Brain microvascular endothelial cell (primary cell): ENCODE measurements around the gene CAMTA1.

Experiments used
- DNase-seq: peaks from one replicate; pipeline ENCODE4 v3.0.0-alpha.2; 2020
- H3K27ac ChIP-seq: fragments of 250-450 bp; sonication (Bioruptor Pico); 2 replicates; pipeline ENCODE4 v1.5.1; 2020; ENCODE audit warnings: mild to moderate bottlenecking, moderate library complexity
- H3K27me3 ChIP-seq: fragments of 250-450 bp; sonication (Bioruptor Pico); replicated peaks from 2 replicates; pipeline ENCODE4 v1.5.1; 2020; ENCODE audit warnings: mild to moderate bottlenecking
- H3K36me3 ChIP-seq: fragments of 250-450 bp; sonication (Bioruptor Pico); replicated peaks from 2 replicates; pipeline ENCODE4 v1.5.1; 2020; ENCODE audit warnings: mild to moderate bottlenecking
- H3K4me3 ChIP-seq: 2 replicates; pipeline ENCODE4 v1.5.1; 2011; ENCODE audit warnings: low read depth, mild to moderate bottlenecking, control low read depth, low read length, moderate library complexity
- in situ Hi-C: cut with HindIII; loops from 2 replicates; pipeline ENCODE4 v1.10.0; 2017; ENCODE audit warnings: low sequenced_read_pairs, low pct_ligation_motif_present
- TF ChIP-seq, protein P1 (sequence below): IDR thresholded peaks from 2 replicates; pipeline ENCODE4 v1.5.1; 2011; ENCODE audit warnings: low read depth, mild to moderate bottlenecking, moderate library complexity, low read length, control low read depth, inconsistent platforms; ENCODE audit errors: missing control alignments

CAMTA1 gene

DNA sequence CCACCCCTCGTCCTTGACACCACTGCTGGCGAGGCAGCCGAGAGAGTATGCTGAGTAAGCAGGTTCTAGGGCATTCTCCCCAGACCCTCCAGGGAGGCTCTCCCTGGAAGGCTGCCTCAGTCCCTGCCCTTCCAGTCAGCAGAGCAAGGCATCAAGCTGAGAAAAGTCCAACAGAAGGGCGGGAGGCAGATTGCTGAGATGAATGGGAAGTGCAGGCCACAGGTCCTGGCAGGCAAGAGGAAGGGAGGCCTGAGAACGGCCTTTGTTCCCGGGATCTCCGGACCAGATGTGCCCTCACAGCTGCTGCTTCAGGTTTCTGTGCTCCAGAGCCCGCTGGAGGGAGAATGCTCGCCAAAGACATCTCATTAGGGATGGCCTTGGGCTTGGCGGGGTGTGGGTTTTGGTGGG, 715.8 kb downstream of the CAMTA1 start:
- TF ChIP-seq, protein P1, sequence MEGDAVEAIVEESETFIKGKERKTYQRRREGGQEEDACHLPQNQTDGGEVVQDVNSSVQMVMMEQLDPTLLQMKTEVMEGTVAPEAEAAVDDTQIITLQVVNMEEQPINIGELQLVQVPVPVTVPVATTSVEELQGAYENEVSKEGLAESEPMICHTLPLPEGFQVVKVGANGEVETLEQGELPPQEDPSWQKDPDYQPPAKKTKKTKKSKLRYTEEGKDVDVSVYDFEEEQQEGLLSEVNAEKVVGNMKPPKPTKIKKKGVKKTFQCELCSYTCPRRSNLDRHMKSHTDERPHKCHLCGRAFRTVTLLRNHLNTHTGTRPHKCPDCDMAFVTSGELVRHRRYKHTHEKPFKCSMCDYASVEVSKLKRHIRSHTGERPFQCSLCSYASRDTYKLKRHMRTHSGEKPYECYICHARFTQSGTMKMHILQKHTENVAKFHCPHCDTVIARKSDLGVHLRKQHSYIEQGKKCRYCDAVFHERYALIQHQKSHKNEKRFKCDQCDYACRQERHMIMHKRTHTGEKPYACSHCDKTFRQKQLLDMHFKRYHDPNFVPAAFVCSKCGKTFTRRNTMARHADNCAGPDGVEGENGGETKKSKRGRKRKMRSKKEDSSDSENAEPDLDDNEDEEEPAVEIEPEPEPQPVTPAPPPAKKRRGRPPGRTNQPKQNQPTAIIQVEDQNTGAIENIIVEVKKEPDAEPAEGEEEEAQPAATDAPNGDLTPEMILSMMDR = no peak
- in situ Hi-C loops = no loop called here
- no peak overlapping the region for H3K27ac ChIP-seq
- H3K36me3 ChIP-seq = no peaks in the 10 kb centered on the region
- no peak for DNase-seq
- H3K27me3 ChIP-seq = no peaks in the 10 kb centered on the region
- H3K4me3 ChIP-seq = no peak overlapping the region

DNA sequence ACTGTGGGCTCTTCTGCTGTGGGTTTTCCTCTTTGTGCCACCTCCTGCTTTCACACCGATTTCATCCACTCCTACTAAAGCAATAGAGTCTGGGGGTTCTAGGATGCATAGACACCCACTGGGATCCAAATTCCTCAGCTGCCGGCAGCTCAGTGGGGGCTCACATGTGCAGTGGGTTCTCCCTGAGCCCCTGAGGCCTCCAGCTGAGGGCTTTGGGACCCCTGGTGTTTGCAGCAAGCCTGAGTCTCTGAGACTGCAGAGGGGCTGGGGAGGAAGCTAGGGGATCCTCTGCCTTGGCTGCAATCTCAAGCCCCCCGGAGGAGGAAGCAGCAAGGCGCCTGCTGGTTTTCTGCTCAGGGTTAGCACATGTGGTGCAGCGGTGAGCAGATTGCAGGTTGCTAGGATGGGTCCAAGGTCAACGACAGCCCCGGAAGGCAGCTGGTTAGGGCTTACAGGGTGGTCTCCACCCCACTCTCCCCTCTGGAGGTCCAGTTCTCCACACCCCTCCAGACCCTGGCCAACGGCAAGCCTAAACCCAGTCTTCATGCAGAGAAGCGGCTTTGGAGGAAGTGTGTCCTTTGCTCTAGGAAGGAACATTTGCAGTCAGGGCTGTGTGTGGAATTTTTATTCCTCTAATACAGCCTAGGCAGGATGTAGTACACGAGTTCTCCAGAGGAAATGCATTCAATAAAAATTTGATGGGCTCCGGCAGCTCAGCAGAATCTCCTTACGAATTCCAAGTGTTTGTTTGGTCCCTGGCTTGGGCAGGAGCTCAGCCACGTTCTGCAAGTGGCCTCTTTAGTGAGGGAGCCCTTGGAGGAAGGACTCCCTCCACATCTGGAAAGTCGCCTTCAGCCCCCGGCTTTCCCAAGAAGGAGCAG, 716.7 kb downstream of the CAMTA1 start:
- no peak overlapping the region for H3K4me3 ChIP-seq
- in situ Hi-C loops = no loop called here
- TF ChIP-seq, protein P1 = no peak
- no peak overlapping the region for H3K27ac ChIP-seq
- H3K36me3 ChIP-seq = no peaks in the 10 kb centered on the region
- no peaks in the 10 kb centered on the region for H3K27me3 ChIP-seq
- DNase-seq = no peak

DNA sequence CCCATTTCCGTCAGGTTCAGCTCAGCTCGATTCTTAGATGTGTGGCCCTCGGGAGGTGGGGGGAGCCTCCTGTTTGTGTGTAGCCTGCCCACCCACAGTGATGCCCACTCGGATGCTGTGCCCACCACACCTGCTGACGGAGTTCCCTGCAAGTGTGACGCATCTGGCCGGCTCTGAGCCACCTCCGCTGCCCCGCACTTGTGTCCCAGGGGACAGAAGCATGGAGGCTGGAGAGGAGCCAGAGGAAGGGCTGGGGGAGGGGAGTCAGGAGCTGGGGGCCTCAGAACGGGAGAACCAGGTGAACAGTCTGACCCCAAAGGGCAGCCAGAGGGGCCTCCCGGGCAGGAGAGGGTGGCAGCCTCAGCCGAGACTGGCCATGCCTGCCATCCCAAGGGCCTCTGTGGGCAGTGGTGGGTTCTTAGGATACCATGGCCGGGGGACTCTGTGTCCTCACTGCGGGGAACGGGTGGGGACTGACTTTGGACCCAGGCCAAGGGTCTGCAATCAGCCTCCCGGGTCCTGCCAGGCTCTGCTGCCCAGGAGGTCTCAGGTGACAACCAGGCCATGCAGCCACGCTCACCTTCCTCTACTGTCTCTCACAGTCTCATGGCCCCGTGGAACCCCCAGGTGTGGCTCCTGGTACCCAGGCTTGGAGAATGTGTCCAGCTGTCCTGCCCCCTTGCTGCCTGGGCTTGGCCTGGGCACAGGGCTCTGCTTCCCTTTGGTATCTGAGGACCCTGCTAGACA, 718.6 kb downstream of the CAMTA1 start:
- H3K36me3 ChIP-seq = no peaks in the 10 kb centered on the region
- no peaks in the 10 kb centered on the region for H3K27me3 ChIP-seq
- H3K27ac ChIP-seq = no peak overlapping the region
- in situ Hi-C loops = no loop called here
- no peak for DNase-seq
- no peak overlapping the region for H3K4me3 ChIP-seq
- TF ChIP-seq, protein P1 = no peak

DNA sequence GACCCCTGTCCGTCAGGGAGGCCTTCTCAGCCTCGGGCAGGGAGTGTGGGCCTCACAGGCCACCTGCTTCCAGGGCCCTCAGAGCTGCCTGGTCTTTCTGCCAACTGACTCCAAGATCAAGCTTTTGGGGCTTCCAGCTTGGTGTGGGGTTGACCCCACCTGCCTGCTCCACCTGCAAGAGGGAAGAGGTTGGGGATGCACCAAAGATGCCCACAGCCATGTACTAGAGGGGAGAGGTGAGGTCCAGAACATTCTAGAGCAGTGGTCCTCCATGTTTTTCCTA, 719.1 kb downstream of the CAMTA1 start:
- no peak overlapping the region for H3K27ac ChIP-seq
- no peaks in the 10 kb centered on the region for H3K27me3 ChIP-seq
- no peak for DNase-seq
- no peaks in the 10 kb centered on the region for H3K36me3 ChIP-seq
- no peak overlapping the region for H3K4me3 ChIP-seq
- in situ Hi-C loops = no loop called here
- TF ChIP-seq, protein P1 = no peak

DNA sequence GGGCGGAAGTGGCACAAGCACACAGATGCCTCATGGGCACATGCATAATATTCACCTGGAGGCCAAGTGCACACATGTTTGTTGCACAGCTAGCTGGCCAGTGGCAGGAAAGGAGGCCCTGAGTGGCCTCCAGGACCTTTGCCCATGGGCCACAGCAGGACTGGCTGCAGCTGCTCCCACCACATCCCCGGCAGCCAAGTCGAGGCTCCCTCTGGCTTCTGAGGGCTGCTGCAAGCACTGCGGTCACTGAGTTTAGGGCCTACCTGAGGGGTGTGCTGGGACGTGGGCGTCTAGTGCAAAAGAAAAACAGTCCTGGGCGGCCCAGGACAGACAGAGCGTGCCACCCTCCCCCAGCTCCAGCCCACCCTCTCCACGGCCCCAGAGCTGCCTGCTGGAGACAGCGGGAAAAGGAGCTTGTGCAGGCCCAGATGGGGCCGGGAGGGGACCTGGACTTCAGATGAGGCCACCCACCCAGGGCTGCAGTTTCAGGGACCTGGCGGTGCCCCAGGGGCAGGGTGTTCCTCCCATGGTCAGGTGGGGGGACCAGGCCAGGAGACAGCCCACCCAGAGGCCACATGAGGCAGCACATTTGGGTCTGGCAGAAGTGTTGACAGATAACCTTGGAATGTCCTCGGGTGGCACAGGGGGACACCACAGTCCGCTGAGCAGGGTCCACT, 720.0 kb downstream of the CAMTA1 start:
- H3K36me3 ChIP-seq = no peaks in the 10 kb centered on the region
- DNase-seq = no peak
- no peak overlapping the region for H3K4me3 ChIP-seq
- TF ChIP-seq, protein P1 = no peak
- H3K27ac ChIP-seq = no peak overlapping the region
- H3K27me3 ChIP-seq = no peaks in the 10 kb centered on the region
- in situ Hi-C loops = no loop called here
